ENCODE measurements around the gene BARD1.
"Not testable (repeated sequence)": the region's sequence is repeated elsewhere in the genome, so short reads cannot be mapped to it uniquely, and the experiment has no call there.

BARD1 gene

GRCh38 chr2:214796911-214797310 is 12.6 kb downstream of the BARD1 start (continued):
- TF ChIP-seq OSR1 (CRISPR knock-in tag; IDR thresholded peaks at IDR 0.05) (no peak), BACH2 (CRISPR knock-in tag; IDR thresholded peaks at IDR 0.05; ENCODE audit: borderline replicate concordance) (no peak), TOX (CRISPR knock-in tag; IDR thresholded peaks at IDR 0.05; ENCODE audit: borderline replicate concordance) (no peak), ZC3H10 (CRISPR knock-in tag; IDR thresholded peaks at IDR 0.05) (no peak)

GRCh38 chr2:214783181-214783580 is 26.3 kb downstream of the BARD1 start:
- ATAC-seq = not testable (repeated sequence)

- ATAC-seq = no peak
- TF ChIP-seq ZNF8 (CRISPR knock-in tag; IDR thresholded peaks at IDR 0.05) (no peak), ZC3H10 (CRISPR knock-in tag; IDR thresholded peaks at IDR 0.05) (no peak), ZFP3 (CRISPR knock-in tag; IDR thresholded peaks at IDR 0.05) (no peak), GLIS3 (CRISPR knock-in tag; IDR thresholded peaks at IDR 0.05) (no peak), CSRNP3 (CRISPR knock-in tag; IDR thresholded peaks at IDR 0.05) (no peak), ISL1 (CRISPR knock-in tag; IDR thresholded peaks at IDR 0.05) (no peak), ESRRG (CRISPR knock-in tag; IDR thresholded peaks at IDR 0.05) (no peak), TSHZ2 (CRISPR knock-in tag; IDR thresholded peaks at IDR 0.05) (no peak), ZNF565 (CRISPR knock-in tag; conservative IDR thresholded peaks at IDR 0.05; ENCODE audit: low read depth) (no peak), ZNF70 (CRISPR knock-in tag; IDR thresholded peaks at IDR 0.05) (no peak), PPARA (CRISPR knock-in tag; IDR thresholded peaks at IDR 0.05; ENCODE audit: borderline replicate concordance) (no peak)
Observed at GRCh38 chr2:214782671-214783070, 26.8 kb downstream of the BARD1 start.

GRCh38 chr2:214781226-214781625 is 28.3 kb downstream of the BARD1 start:
- no peak for ATAC-seq
- no peak for TF ChIP-seq ARNTL (CRISPR knock-in tag; IDR thresholded peaks at IDR 0.05; ENCODE audit: borderline replicate concordance, low read depth)
- no peak for TF ChIP-seq TSHZ2 (CRISPR knock-in tag; IDR thresholded peaks at IDR 0.05)
- TF ChIP-seq ZFP30 (CRISPR knock-in tag; IDR thresholded peaks at IDR 0.05) = no peak
- no peak for TF ChIP-seq PATZ1 (CRISPR knock-in tag; IDR thresholded peaks at IDR 0.05; ENCODE audit: borderline replicate concordance)
- TF ChIP-seq POU6F1 (CRISPR knock-in tag; IDR thresholded peaks at IDR 0.05; ENCODE audit: borderline replicate concordance, low read depth) = no peak
- TF ChIP-seq ZNF565 (CRISPR knock-in tag; conservative IDR thresholded peaks at IDR 0.05; ENCODE audit: low read depth) = no peak
- no peak for TF ChIP-seq ZNF8 (CRISPR knock-in tag; IDR thresholded peaks at IDR 0.05)
- no peak for TF ChIP-seq GLIS3 (CRISPR knock-in tag; IDR thresholded peaks at IDR 0.05)
